NCI-H1092 treated with DMSO at 0.1 percent for 48 hours (cell line): ENCODE data around the gene KRTAP5-4.
"Not testable (repeated sequence)": the region's sequence is repeated elsewhere in the genome, so short reads cannot be mapped to it uniquely, and the experiment has no call there.

Source experiments
- DNase-seq: peaks from one replicate; lab custom pipeline; 2025; lab: John Stamatoyannopoulos, UW

The KRTAP5-4 gene

DNA sequence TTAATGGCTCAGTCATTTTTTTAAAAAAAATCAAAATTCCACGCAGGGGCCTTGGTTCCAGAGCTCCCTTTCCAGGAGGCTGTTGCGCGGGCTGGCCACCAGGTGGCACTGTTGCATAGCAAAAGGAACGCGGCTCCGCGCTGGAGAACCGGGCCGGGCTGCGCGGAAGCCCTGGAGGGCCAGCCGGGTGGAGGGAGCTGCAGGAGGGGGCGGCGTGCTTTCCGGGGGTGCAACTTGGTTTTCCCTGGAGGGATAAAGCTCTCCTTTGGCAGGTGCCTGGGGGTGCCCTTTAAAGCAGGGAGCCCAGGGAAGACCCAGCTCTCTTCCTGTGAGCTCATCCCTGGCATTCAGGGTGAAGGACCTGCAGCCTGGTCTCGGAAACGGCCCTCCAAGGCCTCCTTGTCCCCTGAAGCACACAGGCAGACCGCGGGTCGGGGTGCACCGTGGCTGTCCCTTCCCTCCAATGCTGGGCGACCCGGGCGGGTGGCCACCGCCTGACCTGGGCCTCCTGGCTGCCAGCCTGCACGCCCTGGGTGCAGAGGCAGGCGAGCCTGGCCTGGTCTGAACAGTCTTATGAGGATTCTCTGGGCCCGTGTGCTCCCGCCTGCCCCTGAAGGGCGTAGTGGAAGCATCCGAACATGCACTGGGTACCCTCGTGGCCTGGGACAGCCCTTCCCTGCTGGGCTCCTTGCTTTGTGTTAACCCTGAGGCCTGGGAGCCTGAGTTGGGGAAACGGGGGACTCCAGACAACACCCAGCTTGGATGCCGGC is 31.0 kb upstream of the KRTAP5-4 start:
- peak; percentile 35 for DNase-seq

DNA sequence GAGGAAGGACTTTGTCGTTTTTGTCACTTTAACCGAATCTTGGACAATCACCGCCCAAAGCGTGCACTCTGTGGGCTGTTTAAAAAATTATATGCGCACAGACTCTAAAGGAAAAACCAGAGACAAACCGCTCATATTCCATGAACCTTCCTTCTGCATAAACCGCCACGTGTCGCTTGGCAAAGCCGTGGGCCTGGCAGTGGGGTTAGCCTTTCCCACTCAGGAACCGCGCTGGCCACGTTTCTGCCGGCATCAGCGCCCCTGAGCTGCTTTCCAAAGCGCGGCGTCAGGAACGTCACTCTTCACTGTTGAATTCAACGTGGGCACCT is 30.5 kb upstream of the KRTAP5-4 start:
- no peak for DNase-seq

DNA sequence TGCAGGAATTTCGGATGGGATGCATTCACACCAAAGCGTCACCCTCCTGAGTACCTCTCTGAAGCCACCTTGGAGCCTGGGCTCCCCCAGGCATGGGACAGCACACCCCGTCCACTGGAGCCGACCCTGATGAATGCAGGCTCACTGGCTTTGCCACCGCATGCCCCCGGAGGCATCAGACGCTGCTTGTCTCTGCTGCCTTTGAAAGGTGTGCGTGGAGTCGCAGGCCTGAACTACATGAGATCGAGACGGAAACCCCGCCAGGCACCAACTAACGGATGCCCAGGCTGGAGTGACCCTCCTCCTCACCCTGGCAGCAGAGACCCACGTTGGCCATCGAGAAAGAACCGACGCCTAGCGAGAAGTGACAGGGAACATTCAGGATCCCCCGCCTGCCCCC is 30.1 kb upstream of the KRTAP5-4 start:
- DNase-seq = no peak

DNA sequence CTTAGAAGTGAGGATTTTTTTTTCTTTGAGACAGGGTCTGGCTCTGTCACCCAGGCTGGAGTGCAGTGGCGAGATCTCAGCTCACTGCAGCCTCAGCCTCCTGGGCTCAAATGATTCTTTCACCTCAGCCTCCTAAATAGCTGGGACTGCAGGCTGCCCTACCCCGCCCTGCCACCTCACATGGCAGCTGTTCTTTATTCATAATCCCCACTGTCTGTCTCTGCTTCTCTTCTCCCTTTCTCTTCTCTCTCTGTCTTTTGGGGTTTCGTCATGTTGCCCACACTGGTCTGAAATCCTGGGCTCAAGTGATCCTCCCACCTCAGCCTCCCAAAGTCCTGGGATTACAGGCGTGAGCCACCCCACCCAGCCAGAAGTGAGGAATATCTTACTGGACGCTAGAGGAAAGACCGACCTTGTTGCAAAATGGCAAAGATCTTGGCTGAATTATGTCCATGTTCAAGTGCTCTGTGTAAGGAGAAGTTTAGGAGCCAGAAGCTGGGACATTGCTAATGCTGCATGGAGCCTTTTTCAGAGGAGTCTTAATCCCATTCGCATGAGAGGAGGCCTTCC is 29.6 kb upstream of the KRTAP5-4 start:
- no peak for DNase-seq

DNA sequence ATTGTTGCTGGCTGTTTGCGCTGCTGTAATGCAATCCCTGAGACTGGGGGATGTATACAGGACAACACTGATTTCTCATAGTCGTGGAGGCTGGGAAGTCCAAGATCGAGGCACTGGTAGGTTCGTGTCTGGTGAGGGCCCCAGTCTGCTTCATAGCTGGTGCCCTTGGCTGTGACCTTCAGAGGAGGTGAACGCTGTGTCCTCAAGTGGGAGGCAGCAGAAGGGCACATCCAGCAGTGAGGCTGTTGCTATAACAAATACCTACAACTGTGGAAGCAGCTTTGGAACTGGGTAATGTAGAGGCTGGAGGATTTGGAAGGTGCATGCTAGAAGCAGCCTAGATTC is 29.0 kb upstream of the KRTAP5-4 start:
- DNase-seq = no peak

DNA sequence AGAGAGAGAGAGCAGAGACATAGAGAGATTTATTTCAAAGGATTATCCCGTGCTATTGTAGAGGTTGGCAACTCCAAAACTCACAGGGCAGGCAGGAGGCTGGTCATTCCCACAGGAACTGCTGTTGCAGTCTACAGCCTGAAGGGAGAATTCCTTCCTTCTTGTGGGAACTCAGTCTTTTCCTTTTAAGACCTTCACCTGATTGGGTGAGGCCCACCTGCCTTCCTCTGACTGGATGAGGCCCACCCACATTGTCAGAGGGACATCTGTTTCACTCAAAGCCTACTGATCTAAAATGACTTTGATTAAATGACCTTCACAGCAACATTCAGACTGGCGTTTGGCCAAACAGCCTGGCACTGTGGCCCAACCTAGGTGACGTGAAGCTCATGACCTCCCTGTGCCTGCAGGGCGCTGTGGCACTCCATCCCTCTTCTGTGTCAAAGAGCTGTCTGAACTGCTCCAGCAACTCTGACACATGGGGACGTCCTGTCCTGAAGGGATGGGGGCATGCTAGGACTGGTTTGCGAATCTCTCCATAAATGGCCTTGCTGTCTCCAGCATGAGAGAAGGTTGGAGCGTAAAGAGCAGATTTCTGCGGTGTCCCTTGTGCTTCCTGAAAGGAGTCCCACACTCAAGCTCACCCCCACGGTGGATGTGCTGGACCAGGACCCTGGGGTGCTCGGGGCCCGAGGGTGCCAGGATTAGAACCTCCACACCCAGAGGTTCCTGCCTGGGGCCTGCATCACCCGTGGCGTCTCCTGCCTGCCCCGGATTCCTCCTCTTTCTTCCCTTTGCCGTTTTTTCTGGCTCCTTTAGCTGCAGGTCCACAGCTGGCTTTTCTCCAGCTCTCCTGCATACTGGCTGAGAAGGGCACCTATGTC is 28.3 kb upstream of the KRTAP5-4 start:
- peak; percentile 15 for DNase-seq

DNA sequence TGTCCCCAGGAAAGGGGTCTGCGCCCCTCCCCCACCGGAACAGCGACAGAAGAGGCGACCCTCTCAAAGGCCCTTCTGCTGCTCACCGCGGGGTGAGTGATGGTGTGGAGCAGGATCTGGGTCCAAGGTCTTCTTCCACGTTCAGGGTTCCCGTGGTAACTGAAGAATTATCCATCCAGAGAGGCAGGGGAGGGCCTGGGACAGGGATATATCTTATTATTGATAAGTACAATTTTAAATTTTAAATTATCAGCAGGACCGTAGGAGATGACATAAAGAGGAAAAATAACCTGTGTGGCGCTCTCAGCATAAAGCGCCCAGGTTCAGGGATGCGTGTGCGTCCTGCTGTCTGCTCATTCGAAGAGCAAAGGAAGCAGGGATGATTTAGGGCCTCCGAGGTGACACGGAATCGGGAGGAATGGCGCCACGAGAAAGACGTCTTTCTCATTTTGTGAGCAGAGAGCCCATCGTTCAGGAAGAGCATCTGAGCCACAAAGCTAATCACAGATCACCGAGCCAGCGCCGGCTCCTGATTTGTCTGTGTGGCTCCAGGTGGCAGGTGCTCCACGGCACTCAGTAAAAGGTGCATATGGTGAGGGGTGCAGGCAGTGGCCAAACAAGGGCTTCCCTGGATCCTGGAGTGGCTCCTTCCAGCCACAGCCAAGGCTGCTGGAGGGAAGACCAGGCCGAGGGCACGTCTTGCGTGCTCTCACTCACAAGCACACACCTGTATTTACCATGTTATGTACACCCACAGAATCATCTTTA is 26.9 kb upstream of the KRTAP5-4 start:
- DNase-seq = no peak

DNA sequence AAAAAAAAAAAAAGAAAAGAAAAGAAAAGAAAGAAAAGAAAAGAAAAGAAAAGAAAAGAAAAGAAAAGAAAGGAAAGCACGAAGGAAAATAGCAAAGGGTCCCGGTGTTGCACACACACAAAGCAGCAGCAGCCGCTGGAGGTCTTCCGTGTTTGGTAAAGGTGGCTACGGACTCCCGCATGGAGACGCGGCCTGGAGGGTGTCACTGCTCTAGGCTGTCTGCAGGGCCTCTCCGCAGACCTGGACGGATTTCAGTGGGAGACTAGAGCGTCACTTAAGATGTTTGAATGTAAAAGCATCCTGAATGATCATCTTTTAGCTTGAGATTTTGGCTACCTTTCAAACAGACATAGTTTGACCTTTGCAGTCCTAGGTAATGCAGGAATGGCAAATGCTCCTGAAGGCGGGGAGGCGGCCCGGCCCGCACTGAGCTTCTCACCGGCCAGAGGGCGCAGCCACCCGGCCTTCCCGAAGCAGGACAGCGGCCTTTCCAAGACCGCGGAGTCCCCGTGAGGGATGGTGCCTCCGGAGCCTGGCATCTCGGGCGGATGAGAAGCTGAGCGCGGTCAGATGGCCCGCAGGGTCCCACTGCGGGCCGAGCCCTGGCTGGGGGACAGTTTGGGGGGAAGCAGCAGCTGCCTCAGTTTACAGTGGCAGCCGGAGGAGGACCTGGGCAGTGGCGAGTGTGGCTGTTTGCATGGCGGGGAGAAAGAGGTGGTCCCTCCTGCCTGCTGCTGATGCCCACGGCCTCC is 26.1 kb upstream of the KRTAP5-4 start:
- DNase-seq = no peak

DNA sequence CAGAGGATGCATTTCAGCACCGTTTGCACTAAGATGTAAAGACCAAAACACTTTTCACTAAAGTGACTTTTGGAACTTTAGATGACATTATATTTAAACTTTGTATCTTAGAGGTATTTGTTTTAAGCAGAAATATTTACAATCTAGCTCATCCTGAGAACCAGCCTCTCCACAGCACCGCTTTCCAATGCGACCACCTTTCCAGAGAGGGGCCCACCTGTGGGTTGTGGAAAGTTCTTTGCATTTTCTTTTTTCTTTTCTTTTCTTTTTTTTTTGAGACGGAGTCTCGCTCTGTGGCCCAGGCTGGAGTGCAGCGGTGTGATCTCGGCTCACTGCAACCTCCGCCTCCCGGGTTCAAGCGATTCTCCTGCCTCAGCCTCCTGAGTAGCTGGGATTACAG is 24.6 kb upstream of the KRTAP5-4 start:
- DNase-seq = not testable (repeated sequence)

DNA sequence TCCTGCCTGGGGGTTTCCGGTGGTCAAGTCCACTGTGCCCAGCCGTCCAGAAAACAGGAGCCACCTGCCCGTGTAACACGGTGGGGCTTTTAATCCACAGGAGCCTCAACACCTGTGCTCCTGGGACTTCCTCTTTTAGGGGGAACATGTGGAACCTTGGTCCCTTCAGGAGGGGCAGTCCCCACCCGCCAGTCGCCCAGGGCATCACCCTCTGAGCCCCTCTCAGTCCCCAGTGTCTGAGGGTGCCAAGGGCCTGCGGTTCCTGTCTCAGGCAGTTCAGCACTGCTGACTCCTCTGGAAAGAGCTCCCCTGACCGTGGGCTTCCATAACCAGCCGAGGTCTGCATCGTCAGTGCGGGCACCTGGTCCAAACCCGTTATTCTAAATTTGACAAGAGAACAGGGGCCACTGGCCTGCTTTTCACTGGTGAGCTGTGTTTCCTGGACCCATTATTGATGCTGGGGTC is 23.5 kb upstream of the KRTAP5-4 start:
- DNase-seq = no peak

DNA sequence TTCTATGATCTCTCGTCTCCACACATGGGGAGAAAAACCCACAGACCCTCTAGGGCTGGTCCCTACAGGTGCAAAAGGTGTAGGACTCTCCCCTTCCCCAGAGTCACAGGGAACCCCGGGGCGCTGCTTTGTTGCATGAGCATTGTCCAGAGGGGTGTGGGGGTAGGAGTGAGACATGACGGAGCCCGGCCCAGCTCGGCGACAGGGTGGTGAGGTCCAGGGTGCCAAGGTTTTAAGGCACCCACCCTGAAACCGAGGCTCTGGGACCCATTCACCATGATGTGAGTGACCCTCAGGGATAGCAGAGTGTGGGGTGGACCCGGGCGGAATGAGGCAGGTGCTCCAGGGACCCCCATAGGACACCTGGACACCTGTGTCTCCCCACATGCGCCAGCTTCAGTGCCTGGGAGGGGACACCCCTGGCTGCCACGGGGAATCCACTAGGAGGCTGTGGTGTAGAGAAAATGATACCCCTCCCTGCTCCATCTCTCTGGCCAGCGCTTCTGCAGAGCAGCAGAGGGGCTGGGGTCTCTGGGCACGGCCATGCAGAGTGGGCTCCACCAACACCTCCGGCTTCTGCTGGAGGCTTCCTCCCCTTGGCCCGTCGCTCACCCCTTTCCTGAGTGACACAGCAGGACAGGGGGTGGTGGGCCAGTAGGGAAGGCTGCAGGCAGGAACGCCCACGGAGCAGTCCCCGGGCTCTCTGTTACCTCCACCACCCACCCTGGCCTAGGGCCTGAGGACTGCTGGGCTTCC is 22.8 kb upstream of the KRTAP5-4 start:
- DNase-seq = no peak

DNA sequence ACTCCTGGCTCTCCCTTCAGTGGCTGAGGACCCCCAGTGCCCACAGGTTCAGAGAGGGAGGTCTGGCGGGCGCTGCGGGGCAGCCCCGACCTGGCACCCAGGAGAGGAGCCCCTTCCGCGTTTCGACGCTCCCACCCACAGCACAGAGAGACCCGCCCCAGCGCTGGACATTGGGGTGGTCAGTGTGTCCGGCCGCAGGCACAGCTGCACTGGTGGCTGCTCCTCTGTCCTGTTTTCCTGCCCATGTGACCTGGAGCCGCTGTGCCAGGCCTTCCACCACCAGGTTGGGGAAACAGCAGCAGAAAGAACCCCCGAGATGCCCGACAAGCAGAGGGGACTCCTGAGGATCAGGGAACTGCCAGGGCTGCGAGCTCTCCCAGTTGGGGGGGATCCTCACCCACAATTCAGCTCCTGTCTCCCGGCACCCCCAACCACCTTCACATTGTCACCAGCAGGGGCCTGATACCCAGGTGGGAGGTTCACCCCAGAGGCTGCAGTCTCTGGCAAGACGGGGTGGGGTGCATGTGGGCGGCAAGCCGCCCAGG is 21.3 kb upstream of the KRTAP5-4 start:
- no peak for DNase-seq

DNA sequence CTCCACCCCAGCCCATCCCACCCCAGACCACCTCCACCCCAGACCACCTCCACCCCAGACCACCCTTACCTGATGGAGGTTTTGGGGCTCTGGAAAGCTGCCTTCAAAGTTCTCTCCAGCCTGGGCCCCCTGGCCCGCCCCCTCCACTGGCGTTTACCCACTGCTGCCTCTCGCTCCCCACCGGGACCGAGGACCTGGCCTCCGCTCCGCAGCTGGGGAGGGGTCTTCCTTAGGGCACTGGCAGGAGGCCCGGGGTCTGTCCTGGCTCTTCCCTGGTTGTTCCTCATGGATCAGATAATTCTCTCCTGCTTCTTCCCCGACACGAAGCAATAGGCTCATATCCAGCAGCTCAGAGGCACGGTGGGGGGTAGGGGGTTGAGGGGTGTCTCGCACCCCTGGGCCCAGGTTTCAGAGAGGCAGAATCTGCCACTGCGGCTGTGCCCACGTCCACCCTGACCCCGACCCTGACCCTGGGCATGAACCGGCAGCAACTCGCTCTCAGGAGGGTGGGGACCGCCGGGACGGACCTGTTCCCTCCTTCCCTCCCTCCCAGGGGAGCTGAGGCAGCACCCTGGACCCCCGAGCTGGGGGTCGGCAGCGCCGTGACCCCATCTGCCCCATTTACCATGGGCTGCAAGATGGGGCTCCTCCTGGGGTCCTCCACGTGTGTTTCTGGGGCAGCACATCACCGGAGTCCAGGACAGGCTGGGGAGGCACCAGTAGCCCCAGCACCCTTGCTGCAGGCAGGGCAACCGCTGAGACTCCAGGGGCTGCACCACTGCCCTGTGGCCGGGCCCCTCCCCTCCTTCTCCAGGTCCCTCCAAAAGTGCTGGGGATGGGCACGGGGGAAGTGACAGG is 20.6 kb upstream of the KRTAP5-4 start:
- no peak for DNase-seq

DNA sequence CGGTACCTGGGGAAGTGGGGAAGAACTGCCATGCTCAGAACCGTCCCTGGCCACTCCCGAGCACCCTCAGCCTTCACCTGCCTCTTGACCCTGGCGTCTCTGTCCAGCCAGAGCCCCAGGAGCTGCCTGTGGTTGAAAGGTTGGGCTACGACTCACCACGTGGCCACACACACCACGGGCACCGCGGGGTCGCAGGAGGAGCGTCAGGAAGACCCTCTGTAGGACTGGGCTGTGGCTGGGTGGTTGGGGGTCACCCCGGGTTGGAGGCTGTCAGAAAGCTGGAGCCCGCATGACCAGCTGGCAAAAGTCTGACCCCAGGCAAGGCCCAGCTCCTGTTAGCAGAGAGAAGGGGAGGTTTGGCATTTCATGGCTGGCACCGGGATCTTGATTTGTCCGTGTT is 19.2 kb upstream of the KRTAP5-4 start:
- no peak for DNase-seq

DNA sequence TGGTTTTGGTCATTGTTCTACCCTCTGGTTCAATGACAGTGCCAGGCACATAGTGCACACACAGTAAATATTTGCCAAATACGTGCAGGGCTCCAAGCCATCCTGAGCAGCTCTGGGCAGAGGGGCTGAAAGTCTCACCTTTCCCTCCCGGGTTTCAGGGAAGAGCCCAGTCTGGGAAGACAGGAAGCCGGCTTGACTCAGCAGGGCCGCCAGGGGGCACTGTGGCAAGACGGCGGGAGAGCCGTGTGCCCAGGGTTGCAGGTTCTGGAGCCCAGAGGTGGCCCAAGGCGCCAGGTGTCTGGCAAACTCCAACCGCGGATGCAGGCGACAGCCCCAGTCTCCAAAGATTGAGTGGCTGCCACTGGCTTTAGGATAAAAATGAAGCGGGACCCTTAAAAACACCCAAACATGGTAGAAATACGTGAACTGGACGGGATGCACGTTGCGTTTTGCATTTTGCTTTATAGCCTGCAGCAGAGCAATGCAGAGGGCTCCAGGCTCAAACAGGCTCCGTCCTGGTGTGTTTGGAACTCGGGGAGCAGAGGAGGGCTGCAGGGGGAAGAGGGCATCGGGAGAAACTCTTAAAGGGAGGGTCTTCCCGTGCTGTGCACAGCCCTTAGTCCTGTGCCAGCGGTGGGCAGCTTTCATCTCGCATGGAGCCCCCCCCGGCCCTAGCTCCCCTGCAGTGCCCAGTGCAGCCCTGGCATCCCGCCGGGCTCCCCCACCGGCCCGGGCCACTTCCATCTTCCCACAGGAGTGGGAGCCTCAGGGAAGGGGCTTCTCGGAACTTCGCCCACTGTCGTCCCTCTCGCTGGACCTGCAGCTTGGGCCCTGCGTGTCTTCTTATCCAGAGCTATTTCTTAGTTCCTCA is 18.4 kb upstream of the KRTAP5-4 start:
- DNase-seq = peak; percentile 77

DNA sequence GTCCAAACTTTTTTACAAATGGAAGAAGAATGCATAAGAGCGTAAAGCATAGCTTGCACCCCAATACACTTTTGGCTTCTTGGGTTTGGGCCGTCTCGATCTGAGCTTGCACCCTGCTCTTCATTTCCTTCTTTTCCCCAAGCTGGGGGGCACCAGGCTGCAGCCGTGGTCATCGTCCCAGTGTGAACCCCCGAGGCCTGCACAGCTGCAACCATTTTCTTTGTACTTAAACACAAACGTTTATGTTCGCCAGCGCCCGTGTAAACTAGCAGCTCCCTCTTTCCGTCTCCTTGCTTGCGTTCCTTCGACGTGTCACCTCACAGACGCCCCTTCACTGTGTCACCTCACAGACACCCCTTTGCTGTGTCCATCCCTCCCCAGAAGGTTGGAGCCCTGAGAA is 17.7 kb upstream of the KRTAP5-4 start:
- peak; percentile 69 for DNase-seq

DNA sequence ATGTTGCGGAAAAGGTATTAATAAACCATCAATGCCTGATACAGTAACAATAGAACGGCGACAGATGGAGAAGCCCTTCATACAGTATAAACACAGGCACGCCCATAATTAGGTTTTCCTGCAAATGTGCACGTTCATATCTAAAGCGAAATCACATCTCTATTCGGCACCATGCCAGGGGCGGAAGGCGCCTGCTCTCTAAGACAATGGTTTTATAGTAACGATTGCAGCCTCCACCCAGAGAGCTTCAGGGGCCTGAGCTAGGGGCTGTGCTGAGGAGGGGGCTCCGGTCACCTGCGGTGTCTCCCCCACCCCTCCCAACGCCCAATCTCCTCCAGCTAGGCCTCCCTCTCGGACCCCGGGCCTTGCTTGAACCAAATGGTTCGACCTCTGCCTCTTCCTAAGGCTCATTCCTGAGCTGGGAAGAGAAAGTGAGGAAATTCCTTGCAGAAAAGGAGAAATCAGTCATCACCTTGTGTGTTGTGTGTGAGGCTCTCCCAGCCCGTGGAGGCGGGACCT is 17.2 kb upstream of the KRTAP5-4 start:
- DNase-seq = peak; percentile 95

DNA sequence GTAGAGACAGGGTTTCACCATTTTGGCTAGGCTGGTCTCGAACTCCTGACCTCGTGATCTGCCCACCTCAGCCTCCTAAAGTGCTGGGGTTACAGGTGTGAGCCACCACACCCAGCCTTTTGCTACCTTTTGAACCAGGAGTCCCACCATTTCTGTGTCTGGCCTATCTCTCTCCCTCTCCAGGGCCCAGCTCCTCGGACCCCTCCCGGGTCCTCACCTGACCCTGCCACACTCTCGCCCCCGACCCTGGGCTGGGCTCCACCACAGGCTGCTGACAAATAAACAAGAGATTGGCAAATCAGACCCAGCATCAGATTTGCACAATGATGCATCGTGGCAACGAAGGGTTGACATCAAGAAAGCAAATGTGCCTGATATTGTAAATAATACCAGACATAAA is 16.4 kb upstream of the KRTAP5-4 start:
- DNase-seq = peak; percentile 60
